Fibroblast of upper back skin (primary cell): ENCODE data around the gene MARVELD2.
A peak's percentile ranks its signal among the peaks of the same experiment; 100 is the strongest.
"Not testable (repeated sequence)": the region's sequence is repeated elsewhere in the genome, so short reads cannot be mapped to it uniquely, and the experiment has no call there.

Experiments used
- DNase-seq: peaks from one replicate; pipeline ENCODE4 v3.0.0-alpha.2; 2013

Gene MARVELD2

GRCh38 chr5:69414885-69415583 is at the start of gene MARVELD2:
Gene MARVELD2, plus strand, starts transcription at chr5:69415116. Its CDS starts 4,270 bp downstream, at chr5:69419386.
- peak; percentile 9 for DNase-seq

GRCh38 chr5:69367697-69368279 is 47.1 kb upstream of the MARVELD2 start:
- DNase-seq = no peak

- DNase-seq = no peak
Observed at GRCh38 chr5:69368458-69369339, 46.2 kb upstream of the MARVELD2 start.

- peak; percentile 89 for DNase-seq
Observed at GRCh38 chr5:69369340-69370121, 45.4 kb upstream of the MARVELD2 start, which contains the start of the genes AK6, RAD17 and TAF9. Gene AK6, minus strand, starts transcription at chr5:69369520. Its CDS starts 30 bp downstream, at chr5:69369490. Gene RAD17, plus strand, starts transcription at chr5:69369818. Its CDS starts 2,391 bp downstream, at chr5:69372209. Gene TAF9, minus strand, starts transcription at chr5:69369520. Its CDS starts 3,783 bp downstream, at chr5:69365737.

- DNase-seq = not testable (repeated sequence)
Observed at GRCh38 chr5:69370335-69370734, 44.6 kb upstream of the MARVELD2 start.

GRCh38 chr5:69372394-69372793 is 42.5 kb upstream of the MARVELD2 start:
- DNase-seq = no peak

- DNase-seq = no peak
Observed at GRCh38 chr5:69374911-69375446, 39.9 kb upstream of the MARVELD2 start.

GRCh38 chr5:69378376-69378775 is 36.5 kb upstream of the MARVELD2 start:
- no peak for DNase-seq

- no peak for DNase-seq
Observed at GRCh38 chr5:69404659-69405330, 10.1 kb upstream of the MARVELD2 start.

GRCh38 chr5:69415584-69415958 is 655 bp downstream of the MARVELD2 start:
- DNase-seq = no peak

GRCh38 chr5:69416180-69416579 is 1.3 kb downstream of the MARVELD2 start:
- no peak for DNase-seq

GRCh38 chr5:69416699-69417098 is 1.8 kb downstream of the MARVELD2 start:
- DNase-seq = no peak

- DNase-seq = no peak
Observed at GRCh38 chr5:69418554-69418953, 3.6 kb downstream of the MARVELD2 start.

GRCh38 chr5:69431424-69432303 is 16.7 kb downstream of the MARVELD2 start:
- no peak for DNase-seq

- DNase-seq = no peak
Observed at GRCh38 chr5:69432412-69433206, 17.7 kb downstream of the MARVELD2 start.

- DNase-seq = not testable (repeated sequence)
Observed at GRCh38 chr5:69435276-69435884, 20.5 kb downstream of the MARVELD2 start.

GRCh38 chr5:69444127-69444754 is 29.3 kb downstream of the MARVELD2 start:
- DNase-seq = no peak

GRCh38 chr5:69449511-69449910 is 34.6 kb downstream of the MARVELD2 start:
- DNase-seq = no peak

GRCh38 chr5:69450116-69450515 is 35.2 kb downstream of the MARVELD2 start:
- peak; percentile 72 for DNase-seq
